ENCODE results near the gene NFKBIL1. TPM values are rescaled to one million over a fixed set of nuclear protein-coding genes. Genes with fewer than 3 reads are reported as not detected.

NFKBIL1 gene
- total and polyA plus RNA-seq, 10 of the 15 experiments (the other 5 are each of a cell fraction or from before 2014, with no cell fraction given), result 0.19 to 15.1 (median 7.0) TPM

DNA sequence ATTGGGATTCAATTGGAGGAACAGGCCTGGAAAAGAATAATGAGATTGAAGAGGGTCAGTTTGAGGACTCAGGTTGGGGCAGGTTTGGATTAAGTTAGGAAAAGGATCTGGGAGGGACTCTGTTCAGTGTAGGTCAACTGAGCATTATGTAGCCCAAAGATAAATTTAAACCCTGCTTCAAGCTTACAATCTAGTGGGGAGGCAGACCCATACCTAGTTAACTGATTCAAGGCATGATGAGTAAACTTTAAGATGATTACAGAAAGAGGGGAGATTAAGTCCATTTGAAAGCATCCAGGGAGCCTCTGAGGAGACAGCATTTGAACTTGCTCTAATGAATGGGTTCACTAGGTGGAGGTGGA lies 13.3 kb downstream of the NFKBIL1 start:
- no TSS peak for BruUV-seq (replicated peaks)
- CTCF ChIA-PET, result interaction anchor here (0.9 to 34.8 kb wide), 5 partner anchors 8 to 27 kb away, joined by 4 to 2098 read pairs (median 27); partner anchors contain the start of genes LST1, LTB, NCR3 and TNF
- no peak for FAIRE-seq
- intact Hi-C loops (cut with micrococcal nuclease; ENCODE audit: unreplicated experiment) (loop anchor here (1.0 kb wide), 2 partner anchors 8 to 16 kb away; no protein-coding TSS in a partner anchor), in situ Hi-C loops (cut with MboI) (loop anchor here (25.0 kb wide), 2 partner anchors 1052 to 1402 kb away; partner anchors contain the start of genes BRD2 and HLA-DMA)
- SMC1A ChIA-PET (ENCODE audit: uncharacterized antibody, unreplicated experiment), result interaction anchor here (2.5 to 34.7 kb wide), 2 partner anchors 23 to 65 kb away, joined by 7 to 1989 read pairs; partner anchors contain the start of genes LST1, LTA, LTB and NCR3
- RAD21 ChIA-PET (ENCODE audit: unreplicated experiment), result interaction anchor here (0.5 to 15.9 kb wide), 5 partner anchors 9 to 264 kb away, joined by 3 to 620 read pairs (median 62); partner anchors contain the start of genes ATP6V1G2, LST1, LTA and LTB
- peak overlapping the region; percentile 94 for H3K4me2 ChIP-seq (ENCODE audit: control insufficient read depth, insufficient read depth)
- peak overlapping the region; percentile 56 for H3K9ac ChIP-seq (ENCODE audit: control insufficient read depth, insufficient read depth, low read length)
- peaks cover 0 to 8% of the 10 kb centered on the region in 2 experiments; a peak in 2 of 4 replicates for H3K36me3 ChIP-seq (ENCODE audit: control insufficient read depth in 2 of 2, insufficient read depth in 2 of 2, low read length in 1 of 2)
- H2AFZ ChIP-seq (ENCODE audit: control insufficient read depth, low read depth, low read length), result no peak overlapping the region
- peaks cover 16% of the 10 kb centered on the region for H3K79me2 ChIP-seq (ENCODE audit: control insufficient read depth, insufficient read depth, low read length)
- no peak for DNase-seq (ENCODE audit: low read depth, low spot score)
- peak overlapping the region; percentile 99 for H3K27ac ChIP-seq (ENCODE audit: control insufficient read depth, insufficient read depth)
- ATAC-seq, result no peak
- H4K20me1 ChIP-seq (ENCODE audit: control insufficient read depth, insufficient read depth), result no peaks in the 10 kb centered on the region
- no peaks in the 10 kb centered on the region for H3K27me3 ChIP-seq (replicated peaks in 1 of 2; ENCODE audit: control insufficient read depth in 2 of 2, insufficient read depth in 2 of 2, low read length in 1 of 2)
- POLR2A ChIA-PET, result interaction anchor here (0.8 to 9.1 kb wide), 5 partner anchors 9 to 56 kb away, joined by 3 to 255 read pairs (median 7); partner anchors contain the start of genes LTB and TNF
- no peaks in the 10 kb centered on the region for H3K9me3 ChIP-seq (replicated peaks; ENCODE audit: control insufficient read depth, insufficient read depth, low read length)
- peaks cover 82% of the 10 kb centered on the region for H3K4me1 ChIP-seq (ENCODE audit: control insufficient read depth, insufficient read depth, low read length)
- 0 out of 2 replicates have a peak overlapping the region, but pooled peaks have one; percentile 18 for H3K4me3 ChIP-seq
- TF ChIP-seq TARDBP (IDR thresholded peaks at IDR 0.05; ENCODE audit: borderline replicate concordance) (no peak), RAD21 (IDR thresholded peaks at IDR 0.05; ENCODE audit: insufficient read depth, low read depth, low read length) (no peak), JUNB (IDR thresholded peaks at IDR 0.05) (no peak), NRF1 (conservative IDR thresholded peaks at IDR 0.05; ENCODE audit: low read depth, low read length) (no peak), TCF3 (IDR thresholded peaks at IDR 0.05; ENCODE audit: borderline replicate concordance, insufficient read depth, low read depth, low read length) (no peak), MEF2A (IDR thresholded peaks at IDR 0.05; ENCODE audit: insufficient read depth, low read depth, low read length) (no peak)
- TF ChIP-seq, protein P1, sequence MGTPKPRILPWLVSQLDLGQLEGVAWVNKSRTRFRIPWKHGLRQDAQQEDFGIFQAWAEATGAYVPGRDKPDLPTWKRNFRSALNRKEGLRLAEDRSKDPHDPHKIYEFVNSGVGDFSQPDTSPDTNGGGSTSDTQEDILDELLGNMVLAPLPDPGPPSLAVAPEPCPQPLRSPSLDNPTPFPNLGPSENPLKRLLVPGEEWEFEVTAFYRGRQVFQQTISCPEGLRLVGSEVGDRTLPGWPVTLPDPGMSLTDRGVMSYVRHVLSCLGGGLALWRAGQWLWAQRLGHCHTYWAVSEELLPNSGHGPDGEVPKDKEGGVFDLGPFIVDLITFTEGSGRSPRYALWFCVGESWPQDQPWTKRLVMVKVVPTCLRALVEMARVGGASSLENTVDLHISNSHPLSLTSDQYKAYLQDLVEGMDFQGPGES (IDR thresholded peaks at IDR 0.05), result no peak
- TF ChIP-seq, protein P2, sequence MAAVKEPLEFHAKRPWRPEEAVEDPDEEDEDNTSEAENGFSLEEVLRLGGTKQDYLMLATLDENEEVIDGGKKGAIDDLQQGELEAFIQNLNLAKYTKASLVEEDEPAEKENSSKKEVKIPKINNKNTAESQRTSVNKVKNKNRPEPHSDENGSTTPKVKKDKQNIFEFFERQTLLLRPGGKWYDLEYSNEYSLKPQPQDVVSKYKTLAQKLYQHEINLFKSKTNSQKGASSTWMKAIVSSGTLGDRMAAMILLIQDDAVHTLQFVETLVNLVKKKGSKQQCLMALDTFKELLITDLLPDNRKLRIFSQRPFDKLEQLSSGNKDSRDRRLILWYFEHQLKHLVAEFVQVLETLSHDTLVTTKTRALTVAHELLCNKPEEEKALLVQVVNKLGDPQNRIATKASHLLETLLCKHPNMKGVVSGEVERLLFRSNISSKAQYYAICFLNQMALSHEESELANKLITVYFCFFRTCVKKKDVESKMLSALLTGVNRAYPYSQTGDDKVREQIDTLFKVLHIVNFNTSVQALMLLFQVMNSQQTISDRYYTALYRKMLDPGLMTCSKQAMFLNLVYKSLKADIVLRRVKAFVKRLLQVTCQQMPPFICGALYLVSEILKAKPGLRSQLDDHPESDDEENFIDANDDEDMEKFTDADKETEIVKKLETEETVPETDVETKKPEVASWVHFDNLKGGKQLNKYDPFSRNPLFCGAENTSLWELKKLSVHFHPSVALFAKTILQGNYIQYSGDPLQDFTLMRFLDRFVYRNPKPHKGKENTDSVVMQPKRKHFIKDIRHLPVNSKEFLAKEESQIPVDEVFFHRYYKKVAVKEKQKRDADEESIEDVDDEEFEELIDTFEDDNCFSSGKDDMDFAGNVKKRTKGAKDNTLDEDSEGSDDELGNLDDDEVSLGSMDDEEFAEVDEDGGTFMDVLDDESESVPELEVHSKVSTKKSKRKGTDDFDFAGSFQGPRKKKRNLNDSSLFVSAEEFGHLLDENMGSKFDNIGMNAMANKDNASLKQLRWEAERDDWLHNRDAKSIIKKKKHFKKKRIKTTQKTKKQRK (IDR thresholded peaks at IDR 0.05; ENCODE audit: low read depth, low read length), result no peak
- TF ChIP-seq, protein P3, sequence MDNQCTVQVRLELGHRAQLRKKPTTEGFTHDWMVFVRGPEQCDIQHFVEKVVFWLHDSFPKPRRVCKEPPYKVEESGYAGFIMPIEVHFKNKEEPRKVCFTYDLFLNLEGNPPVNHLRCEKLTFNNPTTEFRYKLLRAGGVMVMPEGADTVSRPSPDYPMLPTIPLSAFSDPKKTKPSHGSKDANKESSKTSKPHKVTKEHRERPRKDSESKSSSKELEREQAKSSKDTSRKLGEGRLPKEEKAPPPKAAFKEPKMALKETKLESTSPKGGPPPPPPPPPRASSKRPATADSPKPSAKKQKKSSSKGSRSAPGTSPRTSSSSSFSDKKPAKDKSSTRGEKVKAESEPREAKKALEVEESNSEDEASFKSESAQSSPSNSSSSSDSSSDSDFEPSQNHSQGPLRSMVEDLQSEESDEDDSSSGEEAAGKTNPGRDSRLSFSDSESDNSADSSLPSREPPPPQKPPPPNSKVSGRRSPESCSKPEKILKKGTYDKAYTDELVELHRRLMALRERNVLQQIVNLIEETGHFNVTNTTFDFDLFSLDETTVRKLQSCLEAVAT (IDR thresholded peaks at IDR 0.05), result no peak
- TF ChIP-seq, protein P4, sequence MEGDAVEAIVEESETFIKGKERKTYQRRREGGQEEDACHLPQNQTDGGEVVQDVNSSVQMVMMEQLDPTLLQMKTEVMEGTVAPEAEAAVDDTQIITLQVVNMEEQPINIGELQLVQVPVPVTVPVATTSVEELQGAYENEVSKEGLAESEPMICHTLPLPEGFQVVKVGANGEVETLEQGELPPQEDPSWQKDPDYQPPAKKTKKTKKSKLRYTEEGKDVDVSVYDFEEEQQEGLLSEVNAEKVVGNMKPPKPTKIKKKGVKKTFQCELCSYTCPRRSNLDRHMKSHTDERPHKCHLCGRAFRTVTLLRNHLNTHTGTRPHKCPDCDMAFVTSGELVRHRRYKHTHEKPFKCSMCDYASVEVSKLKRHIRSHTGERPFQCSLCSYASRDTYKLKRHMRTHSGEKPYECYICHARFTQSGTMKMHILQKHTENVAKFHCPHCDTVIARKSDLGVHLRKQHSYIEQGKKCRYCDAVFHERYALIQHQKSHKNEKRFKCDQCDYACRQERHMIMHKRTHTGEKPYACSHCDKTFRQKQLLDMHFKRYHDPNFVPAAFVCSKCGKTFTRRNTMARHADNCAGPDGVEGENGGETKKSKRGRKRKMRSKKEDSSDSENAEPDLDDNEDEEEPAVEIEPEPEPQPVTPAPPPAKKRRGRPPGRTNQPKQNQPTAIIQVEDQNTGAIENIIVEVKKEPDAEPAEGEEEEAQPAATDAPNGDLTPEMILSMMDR (IDR thresholded peaks at IDR 0.05 in 2 of 3, conservative IDR thresholded peaks at IDR 0.05 in 1 of 3; ENCODE audit: control insufficient read depth in 2 of 3, extremely low read depth in 1 of 3, insufficient read depth in 1 of 3, low read depth in 3 of 3, low read length in 3 of 3), result no peak
